SK-N-SH (cell line): ENCODE data around the gene PHEX. TPM values are rescaled to one million over a fixed set of nuclear protein-coding genes. Genes with fewer than 3 reads are reported as not detected.
A peak's percentile ranks its signal among the peaks of the same experiment; 100 is the strongest.

Experiments
- CTCF ChIA-PET: fragments of 300-600, 350-600 bp; formaldehyde crosslinking; extraction: SDS; loops from one replicate; lab custom pipeline; 2021; lab: Yijun Ruan, JAX
- POLR2A ChIA-PET: fragments of 350-600 bp; sonication (Branson Sonifier 250); formaldehyde crosslinking; extraction: SDS; loops from one replicate; lab custom pipeline; 2020; ENCODE audit warnings: antibody characterized with exemption, inconsistent platforms; lab: Yijun Ruan, JAX
- DNase-seq: peaks from one replicate; pipeline ENCODE4 v3.0.0; 2012
- H2AFZ ChIP-seq: fragments of 200-600 bp; sonication (generic); 2 replicates; pipeline ENCODE4 v1.8.1; 2016; ENCODE audit warnings: antibody characterized with exemption, mild to moderate bottlenecking, low read depth
- H3F3A ChIP-seq: fragments of 200-600 bp; sonication (generic); replicated peaks from 2 replicates; pipeline ENCODE3; 2016; ENCODE audit warnings: antibody characterized with exemption, mild to moderate bottlenecking; ENCODE audit not compliant: insufficient read depth
- H3K27ac ChIP-seq, 2 experiments: fragments of 200-500 bp in 1 of 2; fragments of 200-600 bp in 1 of 2; sonication (Bioruptor generic) in 1 of 2; sonication (generic), shearing (Covaris generic) in 1 of 2; 2 replicates each; pipeline versions ENCODE4 v1.5.1 to v1.6.1; 2014 to 2016; ENCODE audit warnings: low read depth in 2 of 2, inconsistent platforms in 1 of 2, low read length in 1 of 2, mild to moderate bottlenecking in 1 of 2, mixed read lengths in 1 of 2
- H3K27me3 ChIP-seq: fragments of 200-600 bp; sonication (generic), shearing (Covaris generic); 2 replicates; pipeline ENCODE4 v1.6.1; 2016; ENCODE audit warnings: mixed run types; ENCODE audit not compliant: insufficient read depth
- H3K36me3 ChIP-seq, 2 experiments: fragments of 200-500 bp in 1 of 2; fragments of 200-600 bp in 1 of 2; sonication (Bioruptor generic) in 1 of 2; sonication (generic) in 1 of 2; replicated peaks in 1 of 2; 2 replicates each; pipeline versions ENCODE3 to v1.5.1; 2014 to 2016; ENCODE audit warnings: low read length in 1 of 2, mild to moderate bottlenecking in 1 of 2; ENCODE audit not compliant: insufficient read depth in 2 of 2, control insufficient read depth in 1 of 2
- H3K4me1 ChIP-seq, 2 experiments: fragments of 200-500 bp in 1 of 2; fragments of 200-600 bp in 1 of 2; sonication (Bioruptor generic) in 1 of 2; sonication (generic), shearing (Covaris generic) in 1 of 2; 2 replicates each; pipeline versions ENCODE4 v1.5.1 to v1.6.1; 2014 to 2016; ENCODE audit warnings: low read depth in 1 of 2, low read length in 1 of 2, mixed run types in 1 of 2; ENCODE audit not compliant: insufficient read depth in 2 of 2, control insufficient read depth in 1 of 2
- H3K4me2 ChIP-seq: fragments of 200-600 bp; sonication (generic), shearing (Covaris generic); 2 replicates; pipeline ENCODE4 v1.6.1; 2017; ENCODE audit warnings: mixed run types
- H3K4me3 ChIP-seq, 2 experiments: fragments of 200-500 bp in 1 of 2; fragments of 200-600 bp in 1 of 2; sonication (Bioruptor generic) in 1 of 2; sonication (generic), shearing (Covaris generic) in 1 of 2; 2 replicates each; pipeline versions ENCODE4 v1.5.1 to v1.8.1; 2014 to 2016; ENCODE audit warnings: low read depth in 2 of 2, inconsistent platforms in 1 of 2, low read length in 1 of 2, mild to moderate bottlenecking in 1 of 2, mixed read lengths in 1 of 2, moderate library complexity in 1 of 2
- H3K79me2 ChIP-seq: fragments of 200-600 bp; sonication (generic); 2 replicates; pipeline ENCODE4 v1.8.1; 2017; ENCODE audit warnings: mild to moderate bottlenecking; ENCODE audit not compliant: insufficient read depth
- H3K9ac ChIP-seq: fragments of 200-600 bp; sonication (generic); 2 replicates; pipeline ENCODE4 v1.6.1; 2017; ENCODE audit warnings: mixed run types
- H3K9me2 ChIP-seq: fragments of 200-600 bp; sonication (generic); 2 replicates; pipeline ENCODE4 v1.6.1; 2017; ENCODE audit warnings: mixed run types
- H3K9me3 ChIP-seq: fragments of 200-600 bp; sonication (generic); 2 replicates; pipeline ENCODE4 v1.6.1; 2017; ENCODE audit warnings: mixed run types, mild to moderate bottlenecking, moderate library complexity
- H4K20me1 ChIP-seq: fragments of 200-600 bp; sonication (generic); 2 replicates; pipeline ENCODE4 v1.6.1; 2017; ENCODE audit warnings: mild to moderate bottlenecking, mixed run types; ENCODE audit not compliant: insufficient read depth
- FOSL2 ChIP-seq: IDR thresholded peaks from 2 replicates; pipeline ENCODE4 v1.4.0; 2012; ENCODE audit warnings: low read depth, mild to moderate bottlenecking, moderate library complexity, borderline replicate concordance
- FOXJ3 ChIP-seq: sonication (generic); formaldehyde crosslinking; IDR thresholded peaks from 2 replicates; pipeline ENCODE4 v1.5.1; 2020; ENCODE audit warnings: mild to moderate bottlenecking, missing genetic modification reagents
- IRF3 ChIP-seq: fragments of 150-350 bp; IDR thresholded peaks from 2 replicates; pipeline ENCODE4 v1.6.1; 2016; ENCODE audit warnings: mild to moderate bottlenecking, low read depth, low read length
- JUND ChIP-seq: IDR thresholded peaks from 2 replicates; pipeline ENCODE4 v1.4.0; 2012
- MEF2A ChIP-seq: IDR thresholded peaks from 2 replicates; pipeline ENCODE4 v1.4.0; 2012; ENCODE audit warnings: low read depth, borderline replicate concordance
- NRF1 ChIP-seq: IDR thresholded peaks from 2 replicates; pipeline ENCODE4 v1.6.1; 2012; ENCODE audit warnings: low read depth, mild to moderate bottlenecking, low read length
- RCOR1 ChIP-seq: fragments of 150-350 bp; IDR thresholded peaks from 2 replicates; pipeline ENCODE4 v1.6.1; 2017; ENCODE audit warnings: antibody characterized with exemption, low read length
- RFX5 ChIP-seq: IDR thresholded peaks from 2 replicates; pipeline ENCODE4 v1.6.1; 2012; ENCODE audit warnings: mild to moderate bottlenecking, improper control_type of control experiment, low read length
- TCF12 ChIP-seq: IDR thresholded peaks from 2 replicates; pipeline ENCODE4 v1.4.0; 2012
- WGBS: methylation state at CpG from one replicate; pipeline ENCODE4 v1.1.6; 2017; ENCODE audit warnings: low lambda C conversion rate; 5-methylcytosine and 5-hydroxymethylcytosine counted together
- polyA plus RNA-seq, 3 experiments: library from polyadenylated mRNA; depleted of rRNA; stranded (reverse); fragments of >200 nt; gene quantifications; 2 replicates each; pipeline ENCODE4 v1.2.3, GENCODE V29; 2012

Gene PHEX
- polyA plus RNA-seq, 1 of the 3 experiments (the other 2 are of a cell fraction) = 0.35 TPM

GRCh38 chrX:22300130-22300529 is 268.0 kb downstream of the PHEX start:
- POLR2A ChIA-PET = no interaction called here
- CTCF ChIA-PET = no interaction called here
- peak overlapping the region in 1 of 2 experiments; percentile 9; a peak in 1 of 4 replicates for H3K4me3 ChIP-seq
- DNase-seq = peak; percentile 19
- H3F3A ChIP-seq = no peaks in the 10 kb centered on the region
- peak overlapping the region; percentile 57; the same call in 1 of the 2 replicates for H3K4me2 ChIP-seq
- peak; percentile 37; the same call in 1 of the 2 replicates for TF ChIP-seq JUND
- TF ChIP-seq RCOR1 = no peak
- peak; percentile 26; the same call in 1 of the 2 replicates for TF ChIP-seq FOSL2
- TF ChIP-seq MEF2A = peak; percentile 92
- TF ChIP-seq RFX5 = no peak
- peak; percentile 31; the same call in 1 of the 2 replicates for TF ChIP-seq TCF12
- TF ChIP-seq FOXJ3 = no peak
- TF ChIP-seq IRF3 = no peak
- TF ChIP-seq NRF1 = no peak
- TF ChIP-seq, all 33 proteins: peak for 4
- Histone ChIP-seq H4K20me1 (no peaks in the 10 kb centered on the region), H3K36me3 (no peaks in the 10 kb centered on the region), H3K27ac (peak overlapping the region in 1 of 2 experiments; percentile 62; a peak in 2 of 4 replicates), H3K9me2 (no peaks in the 10 kb centered on the region), H2AFZ (peak overlapping the region; percentile 66; the same call in 1 of the 2 replicates), H3K4me1 (peaks cover 3 to 9% of the 10 kb centered on the region in 2 experiments; a peak in 2 of 4 replicates), H3K9me3 (no peaks in the 10 kb centered on the region), H3K9ac (no peak overlapping the region), H3K79me2 (no peaks in the 10 kb centered on the region), H3K27me3 (no peaks in the 10 kb centered on the region)
- WGBS = 3% methylated on average over 2 of the region's 2 CpGs

Other genes starting within 250 kb of the PHEX start
- 21.6 and 24.8 TPM in 2 replicates for gene MBTPS2, start 192.7 kb upstream of the PHEX start, polyA plus RNA-seq (2012; rRNA removed)
- gene YY2, start 176.3 kb upstream of the PHEX start, polyA plus RNA-seq (2012; rRNA removed) = 2.3 and 2.8 TPM in 2 replicates
- gene SMS, start 91.6 kb upstream of the PHEX start, polyA plus RNA-seq (2012; rRNA removed) = 86.9 and 116 TPM in 2 replicates
- gene CBLL2, start 240.6 kb downstream of the PHEX start, polyA plus RNA-seq (2012; rRNA removed) = not detected in 2 replicates